ENCODE measurements around the gene NLN. TPM values are rescaled to one million over a fixed set of nuclear protein-coding genes. Genes with fewer than 3 reads are reported as not detected.

The NLN gene
- total and polyA plus RNA-seq, 12 donors, result 0.77 to 14.1 (median 6.9) TPM

- no peak for TF ChIP-seq POLR2A (IDR thresholded peaks at IDR 0.05)
- TF ChIP-seq CTCF (IDR thresholded peaks at IDR 0.05), result no peak
- 87 to 94% (median 91%) methylated on average over 4 of the region's 4 CpGs for WGBS, 4 donors
- intact Hi-C loops (cut with DNase I), result no loop called here
- Histone ChIP-seq H3K36me3 (replicated peaks in 1 of 2) (no peaks in the 10 kb centered on the region), H3K4me3 (no peak overlapping the region), H3K27me3 (no peaks in the 10 kb centered on the region), H3K9me3 (replicated peaks in 1 of 3) (no peaks in the 10 kb centered on the region), H3K4me1 (replicated peaks in 1 of 2) (no peaks in the 10 kb centered on the region), H3K27ac (no peak overlapping the region)
- no peak for DNase-seq
Measured at GRCh38 chr5:65707663-65708062, 14.3 kb upstream of the NLN start.

DNA sequence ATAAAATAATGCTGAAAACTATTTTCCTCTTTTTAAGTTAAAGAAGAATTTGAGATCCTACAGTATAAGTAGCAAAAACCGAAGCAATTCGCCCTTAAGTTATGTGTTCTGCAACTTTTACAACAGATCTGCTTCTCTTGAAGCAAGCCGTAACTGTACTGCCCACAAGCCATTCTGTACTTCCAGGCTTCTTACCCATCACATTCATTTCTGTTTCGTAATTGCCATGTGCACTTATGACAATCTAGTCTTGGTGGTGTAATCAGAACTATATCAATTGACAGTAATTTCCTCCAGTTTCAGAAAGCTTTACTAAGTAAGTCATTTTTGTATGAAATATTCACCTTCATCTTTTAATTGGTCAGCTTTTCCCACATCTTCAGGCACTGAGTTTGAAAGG, 13.9 kb upstream of the NLN start:
- intact Hi-C loops (cut with DNase I), result no loop called here
- TF ChIP-seq CTCF (IDR thresholded peaks at IDR 0.05) (no peak), POLR2A (IDR thresholded peaks at IDR 0.05) (no peak)
- Histone ChIP-seq H3K36me3 (replicated peaks in 1 of 2) (no peaks in the 10 kb centered on the region), H3K9me3 (replicated peaks in 1 of 3) (no peaks in the 10 kb centered on the region), H3K27me3 (no peaks in the 10 kb centered on the region), H3K27ac (no peak overlapping the region), H3K4me3 (no peak overlapping the region), H3K4me1 (replicated peaks in 1 of 2) (no peaks in the 10 kb centered on the region)
- no peak for DNase-seq
- 88 to 91% (median 89%) methylated on average over 4 of the region's 4 CpGs for WGBS, 4 donors

DNA sequence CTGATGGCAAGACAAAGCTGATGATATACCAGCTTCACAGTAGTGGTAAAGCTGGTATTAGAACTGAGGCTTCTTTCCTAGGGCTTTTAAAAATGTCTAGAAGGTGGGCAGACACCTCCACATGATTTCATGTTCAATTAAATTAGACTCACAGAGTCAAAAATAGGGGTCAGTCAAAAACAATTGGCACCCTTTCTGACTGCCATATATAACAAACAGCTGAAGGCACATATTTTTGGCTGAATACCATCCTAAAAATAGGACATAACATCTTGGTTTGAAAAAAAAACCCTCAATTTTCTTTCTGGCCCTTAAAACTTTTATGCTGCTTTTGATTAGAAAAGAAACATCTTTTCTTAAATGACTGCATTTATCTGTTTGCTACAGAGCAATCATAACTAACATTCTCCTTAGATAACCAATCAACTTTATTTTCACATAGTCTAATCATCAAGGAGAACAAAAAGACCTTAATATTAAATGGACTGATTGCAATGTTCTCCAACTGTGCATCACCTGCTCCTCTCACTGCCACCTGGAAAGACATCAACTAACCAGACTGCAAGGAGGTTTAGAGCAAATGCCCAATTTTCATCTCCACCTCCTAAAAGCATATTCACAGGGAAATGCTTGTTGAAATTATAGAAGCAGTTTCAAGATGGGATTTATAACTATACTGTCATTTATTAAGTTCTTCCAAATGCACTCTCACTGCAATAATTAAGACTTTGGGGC, 3.3 kb upstream of the NLN start:
- no peak overlapping the region for H3K27ac ChIP-seq
- H3K27me3 ChIP-seq, result no peaks in the 10 kb centered on the region
- TF ChIP-seq CTCF (IDR thresholded peaks at IDR 0.05) (no peak), POLR2A (IDR thresholded peaks at IDR 0.05) (no peak)
- DNase-seq, result no peak
- H3K4me3 ChIP-seq, result no peak overlapping the region
- H3K36me3 ChIP-seq (replicated peaks in 1 of 2), result no peaks in the 10 kb centered on the region
- intact Hi-C loops (cut with DNase I), result no loop called here
- no peaks in the 10 kb centered on the region for H3K9me3 ChIP-seq (replicated peaks in 1 of 3)
- H3K4me1 ChIP-seq (replicated peaks in 1 of 2), result peaks cover 6 to 11% of the 10 kb centered on the region in 2 donors

DNA sequence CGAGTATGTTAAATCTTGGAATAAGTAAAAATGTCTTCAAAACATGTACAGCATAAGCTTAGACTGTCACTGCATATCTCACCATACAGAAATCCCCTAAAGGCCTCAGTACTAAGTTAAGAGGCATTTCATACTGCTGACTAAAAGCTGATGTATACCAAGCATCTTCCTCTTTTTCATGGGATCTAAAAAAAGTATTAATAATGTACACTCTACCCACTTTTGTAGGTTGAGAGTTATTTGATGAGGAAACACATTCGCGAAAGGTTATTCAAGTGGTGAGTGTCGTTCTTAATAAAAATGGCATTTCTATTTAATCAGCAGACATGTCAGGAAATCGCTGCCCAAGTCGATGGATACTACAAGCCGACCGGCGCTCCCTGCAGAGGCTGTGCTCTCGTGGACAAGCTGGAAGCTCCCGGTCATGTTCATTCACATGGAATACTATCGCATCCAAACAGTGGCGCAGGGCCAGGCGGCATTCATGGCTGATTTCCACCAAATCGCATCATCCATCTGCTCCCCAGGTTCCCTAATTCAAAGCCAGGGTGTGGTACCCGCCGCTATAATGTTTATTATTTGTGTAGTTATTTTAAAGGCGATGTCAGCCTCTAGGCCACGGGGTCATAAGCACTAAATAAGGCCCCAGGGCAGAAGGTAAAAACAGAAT, 820 bp upstream of the NLN start:
- Histone ChIP-seq H3K4me3 (peak overlapping the region; percentile 58 to 93 (median 84)), H3K9me3 (replicated peaks in 1 of 3) (no peaks in the 10 kb centered on the region), H3K4me1 (replicated peaks in 1 of 2) (peaks cover 6 to 11% of the 10 kb centered on the region in 2 donors), H3K27me3 (no peaks in the 10 kb centered on the region), H3K27ac (peak overlapping the region in 3 of 5 donors; percentile 63 to 71 (median 66)), H3K36me3 (replicated peaks in 1 of 2) (no peaks in the 10 kb centered on the region)
- peak; percentile 43 to 84 (median 66) for DNase-seq
- 6 to 8% (median 7%) methylated on average over 19 of the region's 19 CpGs for WGBS, 4 donors
- intact Hi-C loops (cut with DNase I), result no loop called here
- TF ChIP-seq POLR2A (IDR thresholded peaks at IDR 0.05), result no peak
- TF ChIP-seq CTCF (IDR thresholded peaks at IDR 0.05), result no peak

Measured in adrenal gland (tissue), 12 donors.